GM18867 (cell line): Measurements from ENCODE around the gene UHRF2.
"Not testable (repeated sequence)": the region's sequence is repeated elsewhere in the genome, so short reads cannot be mapped to it uniquely, and the experiment has no call there.

Experiments
- ATAC-seq: cut with Tn5 transposase; IDR thresholded peaks from one replicate; pipeline ENCODE4 v1.9.1; 2021; ENCODE audit warnings: mild to moderate bottlenecking, moderate library complexity; ENCODE audit not compliant: unreplicated experiment

UHRF2 gene

DNA sequence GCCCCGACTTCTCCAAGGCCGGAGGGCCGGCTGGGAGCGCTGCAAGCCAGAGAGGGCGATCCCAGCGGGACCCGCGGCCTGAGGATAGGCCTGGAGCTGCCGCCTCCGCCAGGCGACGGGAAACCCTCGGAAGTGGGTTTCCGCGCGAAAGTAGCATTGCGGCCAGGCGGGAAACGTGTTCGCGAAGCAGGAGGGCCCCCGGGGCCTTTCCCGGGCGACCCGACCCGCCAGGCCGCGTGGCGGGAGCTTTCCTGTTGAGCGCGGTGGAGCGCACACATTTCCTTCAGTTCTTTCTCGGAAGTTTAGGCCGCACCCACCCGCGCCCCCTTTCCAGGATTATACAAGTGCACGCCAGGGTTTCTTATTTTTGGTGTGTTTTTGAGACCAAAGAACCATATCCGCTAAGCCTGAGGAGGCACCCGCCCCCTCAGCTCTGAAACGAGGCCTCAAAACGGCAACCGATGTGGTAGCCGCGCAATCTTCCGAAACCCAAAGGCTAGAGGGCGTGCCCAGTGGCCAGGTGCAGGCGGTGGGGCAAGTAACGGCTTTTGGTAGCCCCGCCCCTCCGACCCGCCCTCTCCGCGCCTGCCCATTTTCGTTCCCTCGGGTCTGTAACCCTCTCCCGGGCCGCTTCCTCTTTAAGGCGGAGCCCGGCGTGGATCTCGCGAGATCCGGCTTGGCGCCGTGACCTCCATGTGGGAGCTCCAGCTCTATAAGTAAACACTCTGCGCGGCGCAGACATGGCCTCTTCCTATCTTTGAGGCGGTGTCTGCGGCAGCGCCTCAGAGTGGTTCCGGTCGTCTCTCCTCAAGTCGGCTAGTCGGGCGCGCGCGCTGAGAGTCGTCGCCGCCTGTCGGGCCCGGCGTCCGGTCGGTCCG, at the start of gene UHRF2:
Gene UHRF2, plus strand, starts transcription at position 713 of the 878 bp plus-strand sequence. CDS start 292 bp downstream, outside the sequence.
- peak; percentile 82 for ATAC-seq

DNA sequence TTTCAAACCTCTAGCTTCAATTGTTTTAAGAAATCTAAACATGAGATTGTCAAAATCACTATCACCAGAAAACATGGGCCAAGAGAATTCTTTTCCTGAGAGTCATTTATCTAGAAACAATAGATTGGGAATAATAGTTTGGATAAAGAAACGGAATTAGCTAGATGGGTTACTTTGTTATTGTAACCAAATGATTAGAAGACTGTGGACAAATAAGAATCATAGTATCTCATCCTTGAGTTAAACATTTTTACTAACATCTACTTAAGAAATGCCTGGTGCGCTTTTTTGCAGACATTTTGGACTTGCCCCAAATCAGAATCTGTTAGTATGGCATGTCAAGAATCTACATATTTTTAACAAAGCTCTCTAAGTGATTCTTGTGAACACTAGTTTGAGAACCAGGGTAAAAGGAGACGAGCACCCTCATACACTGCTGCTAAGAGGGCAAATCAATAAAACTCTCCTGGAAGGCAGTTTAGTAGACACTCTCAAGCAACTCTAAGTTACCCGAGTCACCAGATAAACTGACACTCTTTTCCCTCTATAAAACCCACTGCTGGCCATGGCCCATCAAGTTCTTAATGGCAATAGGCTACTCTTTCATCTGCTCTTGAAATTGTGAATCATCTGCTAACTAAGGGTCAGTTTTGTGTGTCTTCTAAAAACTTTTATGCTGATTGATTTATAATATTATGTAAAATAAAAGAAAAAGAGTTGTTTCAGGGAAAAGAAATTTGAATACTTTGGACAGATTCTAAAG, 45.7 kb upstream of the UHRF2 start:
- no peak for ATAC-seq

DNA sequence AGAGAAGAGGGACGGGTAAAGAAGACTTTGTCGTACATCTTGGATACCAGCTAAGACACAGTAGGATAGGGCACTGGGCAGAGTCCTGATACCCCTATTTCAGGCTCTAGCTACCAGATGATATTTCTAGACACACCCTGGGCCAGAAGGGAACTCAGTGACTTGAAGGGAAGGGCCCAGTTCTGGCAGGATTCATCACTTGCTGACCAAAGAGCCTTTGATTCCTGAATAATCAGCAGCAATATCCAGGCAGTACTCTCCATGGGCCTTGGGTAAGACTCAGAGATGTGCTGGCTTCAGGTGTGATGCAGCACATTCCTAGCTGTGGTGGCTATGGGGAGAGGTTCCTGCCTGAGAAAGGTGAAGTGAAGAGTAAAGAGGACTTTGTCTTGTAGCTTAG, 44.2 kb upstream of the UHRF2 start:
- no peak for ATAC-seq

DNA sequence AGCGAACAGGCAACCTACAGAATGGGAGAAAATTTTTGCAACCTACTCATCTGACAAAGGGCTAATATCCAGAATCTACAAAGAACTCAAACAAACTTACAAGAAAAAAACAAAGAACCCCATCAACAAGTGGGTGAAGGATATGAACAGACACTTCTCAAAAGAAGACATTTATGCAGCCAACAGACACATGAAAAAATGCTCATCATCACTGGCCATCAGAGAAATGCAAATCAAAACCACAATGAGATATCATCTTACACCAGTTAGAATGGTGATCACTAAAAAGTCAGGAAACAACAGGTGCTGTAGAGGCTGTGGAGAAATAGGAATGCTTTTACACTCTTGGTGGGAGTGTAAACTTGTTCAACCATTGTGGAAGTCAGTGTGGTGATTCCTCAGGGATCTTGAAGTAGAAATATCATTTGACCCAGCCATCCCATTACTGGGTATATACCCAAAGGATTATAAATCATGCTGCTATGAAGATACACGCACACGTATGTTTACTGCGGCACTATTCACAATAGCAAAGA, 31.5 kb upstream of the UHRF2 start:
- ATAC-seq: not testable (repeated sequence)

DNA sequence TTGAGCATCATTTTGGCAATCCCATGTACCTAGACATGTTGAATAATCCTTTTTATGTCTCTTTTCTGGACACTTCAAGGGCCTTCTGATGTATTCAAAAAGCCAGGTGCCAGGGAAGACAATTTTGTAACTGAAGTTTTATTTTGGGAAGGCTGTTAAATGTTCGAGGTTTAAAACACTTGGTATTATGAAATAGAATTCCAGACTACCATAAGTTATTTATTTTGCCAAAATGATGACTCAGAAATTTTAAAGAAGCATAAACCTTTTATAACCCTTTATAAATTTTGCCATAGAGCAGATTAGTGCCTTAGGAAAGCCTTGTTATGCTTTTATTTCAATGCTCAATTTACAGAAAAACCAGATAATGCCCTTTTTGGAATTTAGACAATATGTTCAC, 30.3 kb upstream of the UHRF2 start:
- no peak for ATAC-seq

GRCh38 chr9:6383551-6384225, 29.3 kb upstream of the UHRF2 start:
- no peak for ATAC-seq

- ATAC-seq: no peak
Measured at GRCh38 chr9:6384732-6385131, 28.3 kb upstream of the UHRF2 start.

GRCh38 chr9:6399071-6399470, 13.9 kb upstream of the UHRF2 start:
- ATAC-seq: no peak

DNA sequence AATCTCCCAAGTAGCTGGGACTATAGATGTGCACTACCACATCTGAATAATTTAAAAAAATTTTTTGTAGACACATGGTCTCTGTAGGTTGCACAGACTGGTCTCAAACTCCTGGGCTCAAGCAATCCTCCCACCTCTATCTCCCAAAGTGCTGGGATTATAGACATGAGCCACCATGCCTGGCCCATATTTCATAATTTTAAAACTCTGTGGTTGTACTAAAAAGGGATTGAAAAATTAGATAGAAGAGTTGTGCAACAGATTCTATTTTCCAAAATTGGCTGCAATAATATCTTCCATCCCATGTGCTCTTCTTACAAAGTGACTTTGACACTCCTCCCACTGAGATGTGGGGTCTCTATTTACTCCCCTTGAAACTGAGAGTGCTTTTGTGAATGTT, 7.6 kb upstream of the UHRF2 start:
- ATAC-seq: no peak

GRCh38 chr9:6407778-6408177, 5.2 kb upstream of the UHRF2 start:
- ATAC-seq: no peak

DNA sequence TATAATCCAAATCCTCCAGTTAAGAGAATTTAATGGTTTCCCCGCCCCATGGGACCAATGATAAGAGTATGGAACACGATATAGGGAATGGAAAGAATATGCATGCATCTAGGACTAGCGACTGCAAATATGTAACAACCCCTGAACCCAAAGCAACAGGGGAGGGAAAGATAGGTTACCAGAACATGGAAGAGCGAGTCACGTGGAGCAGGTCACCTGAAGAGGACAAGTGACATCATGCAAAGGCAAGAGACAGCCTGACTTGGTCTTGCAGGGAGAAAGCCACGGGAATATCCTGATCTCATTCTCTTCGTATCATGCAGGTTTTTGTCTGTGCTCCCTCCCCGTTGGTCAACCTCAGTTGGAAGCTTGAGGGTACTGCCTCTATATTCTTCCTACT, 4.7 kb upstream of the UHRF2 start:
- no peak for ATAC-seq

DNA sequence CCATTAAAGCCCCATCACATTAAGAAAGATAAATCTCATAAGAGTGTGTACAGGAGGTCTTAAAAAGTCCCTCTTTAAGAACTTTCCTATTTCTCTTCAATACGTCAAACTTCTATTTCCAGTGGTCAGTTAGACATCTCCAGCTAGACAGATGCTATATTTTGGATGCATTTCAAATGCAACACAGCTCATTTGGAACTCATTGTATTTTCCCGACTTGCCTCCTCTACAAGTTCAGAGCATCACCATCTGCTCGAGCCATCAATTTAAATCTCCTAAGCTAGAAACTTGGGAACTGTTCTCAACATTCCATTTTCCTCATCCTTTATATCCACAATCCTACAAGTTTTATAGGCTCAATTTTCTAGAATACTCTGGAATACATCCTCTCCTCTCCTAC, 3.2 kb upstream of the UHRF2 start:
- ATAC-seq: no peak

DNA sequence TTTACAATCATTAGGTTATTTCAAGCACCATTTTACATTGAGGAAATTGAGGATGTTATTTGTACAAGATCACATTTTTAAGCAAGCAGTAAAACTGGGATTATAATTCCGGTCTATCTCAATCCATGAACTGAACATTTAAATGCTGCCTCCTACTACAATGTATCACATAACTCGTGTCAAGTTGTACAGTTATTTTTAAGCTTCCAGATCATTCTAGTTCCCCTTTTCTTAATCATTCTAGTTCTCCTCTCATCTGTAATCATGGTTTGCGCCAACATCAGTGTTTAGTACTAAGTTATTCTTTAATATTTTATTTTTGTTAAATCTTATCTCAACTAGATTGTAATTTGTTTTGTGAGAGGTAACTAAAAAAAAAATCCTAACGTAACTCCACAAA, 2.4 kb upstream of the UHRF2 start:
- no peak for ATAC-seq

DNA sequence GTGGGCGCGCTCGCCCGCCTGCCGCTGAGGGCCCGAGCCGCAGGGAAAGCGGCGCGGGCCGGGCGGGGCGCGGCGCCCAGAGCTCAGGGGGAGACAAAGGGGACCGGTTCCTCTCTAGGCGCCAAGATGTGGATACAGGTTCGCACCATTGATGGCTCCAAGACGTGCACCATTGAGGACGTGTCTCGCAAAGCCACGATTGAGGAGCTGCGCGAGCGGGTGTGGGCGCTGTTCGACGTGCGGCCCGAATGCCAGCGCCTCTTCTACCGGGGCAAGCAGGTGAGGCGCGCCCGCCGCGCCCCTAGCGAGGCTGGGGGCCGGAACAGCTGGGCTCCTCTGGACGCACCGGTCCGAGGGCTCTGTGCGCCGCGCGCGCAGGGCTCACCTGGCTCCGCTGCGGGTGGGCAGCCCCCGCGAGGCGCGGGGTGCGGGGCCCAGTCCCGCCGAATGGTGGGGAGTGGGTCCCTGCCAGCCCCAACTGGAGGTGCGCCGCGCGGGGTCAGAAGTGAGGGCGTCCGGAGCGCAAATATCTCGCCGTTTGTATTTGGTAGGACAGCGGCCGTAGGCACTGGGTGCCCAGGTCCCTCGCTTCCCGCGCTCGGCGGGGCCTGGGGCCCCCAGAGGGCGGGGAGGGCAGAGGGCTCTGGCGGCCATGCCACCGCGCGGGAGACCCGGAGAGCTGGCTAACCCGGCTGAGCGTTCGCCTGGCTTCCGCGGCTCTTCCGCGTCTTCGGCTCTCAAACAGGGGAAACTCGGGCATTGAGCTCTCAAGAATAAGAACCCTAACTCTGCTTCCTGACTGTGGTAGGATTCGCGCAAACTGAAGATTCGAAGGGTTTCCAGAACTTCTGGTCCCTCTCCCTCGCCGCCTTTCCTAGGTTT, 607 bp downstream of the UHRF2 start:
- ATAC-seq: peak; percentile 13

GRCh38 chr9:6414247-6414641, 1.2 kb downstream of the UHRF2 start:
- ATAC-seq: no peak

DNA sequence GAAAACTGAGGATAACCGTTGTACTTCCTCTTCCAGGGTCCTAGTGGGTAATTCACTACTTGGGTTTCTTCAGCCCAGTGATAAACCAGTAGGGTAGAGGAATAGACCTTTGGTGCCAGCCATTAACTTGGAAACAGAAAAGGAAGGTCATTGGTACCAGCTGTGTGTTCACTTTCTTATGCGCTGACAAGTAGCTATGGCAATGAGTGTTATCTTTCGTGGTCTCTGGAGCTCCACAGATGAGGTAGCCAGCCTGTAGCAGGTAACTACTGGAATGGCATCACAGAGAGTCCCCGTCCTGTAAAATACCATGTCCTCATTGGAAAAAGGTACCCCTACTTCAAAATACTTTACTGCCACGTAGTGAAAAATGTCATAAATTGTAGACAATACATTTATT, 2.3 kb downstream of the UHRF2 start:
- no peak for ATAC-seq

DNA sequence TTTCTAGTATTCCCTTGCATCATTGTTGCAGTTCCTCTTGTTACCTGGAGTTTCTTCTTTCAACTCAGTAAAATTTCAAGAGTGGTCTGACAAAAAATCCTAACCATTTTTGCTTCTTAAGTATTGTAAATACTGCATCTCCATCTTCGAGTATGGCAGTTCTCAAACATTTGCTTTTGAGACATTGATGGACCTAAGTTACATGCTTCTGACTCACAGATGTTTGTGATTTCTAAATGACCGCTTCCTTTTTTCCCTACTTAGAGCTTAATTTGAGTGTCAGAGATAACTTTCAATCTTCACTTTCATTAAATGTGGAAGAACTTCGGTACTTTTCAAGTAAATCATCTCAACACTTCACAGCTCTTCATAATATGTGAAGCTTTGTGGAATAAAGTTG, 4.2 kb downstream of the UHRF2 start:
- no peak for ATAC-seq

GRCh38 chr9:6418764-6419163, 5.8 kb downstream of the UHRF2 start:
- no peak for ATAC-seq

DNA sequence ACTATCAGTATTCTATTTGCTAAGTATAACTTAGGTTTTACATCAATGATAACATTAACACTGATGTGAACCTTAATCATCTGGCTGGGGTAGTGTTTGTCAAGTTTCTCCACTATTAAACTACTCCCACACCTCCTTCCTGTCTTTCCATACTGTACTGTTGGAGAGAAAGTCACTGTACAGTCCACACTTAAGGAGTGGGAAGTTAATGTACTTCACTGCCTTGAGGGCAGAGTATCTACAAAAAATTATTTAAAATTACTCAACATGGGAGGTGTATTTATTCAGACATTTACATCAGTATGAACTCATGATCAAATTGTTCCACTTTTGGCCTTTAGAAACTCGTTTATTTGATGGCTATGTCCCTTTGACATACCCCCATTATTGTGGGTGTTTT, 11.9 kb downstream of the UHRF2 start:
- no peak for ATAC-seq

DNA sequence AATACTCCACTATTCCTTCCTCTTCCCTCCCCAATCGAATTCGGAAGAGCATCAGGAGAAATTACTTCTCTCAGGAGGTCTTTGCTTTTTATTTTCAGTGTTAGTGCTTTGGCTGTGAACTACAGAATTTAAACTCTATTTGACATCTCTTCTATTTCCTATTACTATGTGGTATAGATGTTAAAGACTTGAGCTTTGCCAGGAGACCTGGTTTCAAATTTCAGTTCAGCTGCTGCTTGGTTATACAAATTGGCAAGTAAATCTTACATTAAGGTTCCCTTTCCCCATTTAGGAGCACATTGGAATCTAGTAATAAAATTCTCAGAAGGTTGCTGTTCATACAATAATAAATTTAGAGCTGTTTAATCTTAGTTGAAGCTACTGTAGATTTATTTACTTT, 13.1 kb downstream of the UHRF2 start:
- ATAC-seq: no peak
